HL-60 (cell line): ENCODE measurements around the gene IQGAP1.
A peak's percentile ranks its signal among the peaks of the same experiment; 100 is the strongest.

Source experiments
- DNase-seq, 2 experiments: peaks; one replicate each; pipeline ENCODE4 v3.0.0-alpha.2; 2010 to 2020; ENCODE audit warnings: low read depth in 1 of 2, low spot score in 1 of 2
- H3K27ac ChIP-seq: fragments of 250-450 bp; sonication (Bioruptor Pico); replicated peaks from 2 replicates; pipeline ENCODE4 v1.5.1; 2020; ENCODE audit warnings: mild to moderate bottlenecking, moderate library complexity
- H3K27me3 ChIP-seq: fragments of 250-450 bp; sonication (Bioruptor Pico); 2 replicates; pipeline ENCODE4 v1.5.1; 2021; ENCODE audit warnings: mild to moderate bottlenecking, moderate library complexity; ENCODE audit not compliant: insufficient read depth, poor library complexity, severe bottlenecking
- H3K4me3 ChIP-seq: replicated peaks from 2 replicates; pipeline ENCODE4 v1.5.1; 2011; ENCODE audit warnings: mild to moderate bottlenecking, control low read depth, low read length; ENCODE audit not compliant: insufficient read depth
- GABPA ChIP-seq: IDR thresholded peaks from 2 replicates; pipeline ENCODE4 v1.6.1; 2012; ENCODE audit warnings: low read depth
- POLR2AphosphoS5 ChIP-seq: IDR thresholded peaks from 2 replicates; pipeline ENCODE4 v1.6.1; 2012; ENCODE audit warnings: low read depth
- SPI1 ChIP-seq: IDR thresholded peaks from 2 replicates; pipeline ENCODE4 v1.6.1; 2012; ENCODE audit warnings: low read depth, mild to moderate bottlenecking, borderline replicate concordance
- TF ChIP-seq, protein P1 (sequence below): IDR thresholded peaks from one replicate; pipeline ENCODE4 v1.5.1; 2011; ENCODE audit warnings: low read length, control low read depth, inconsistent platforms; ENCODE audit not compliant: insufficient read depth
- TF ChIP-seq, protein P2 (sequence below): IDR thresholded peaks from 2 replicates; pipeline ENCODE4 v1.6.1; 2012; ENCODE audit warnings: low read depth; ENCODE audit not compliant: insufficient replicate concordance

Gene IQGAP1

GRCh38 chr15:90482124-90483011, 94.3 kb downstream of the IQGAP1 start:
- H3K27ac ChIP-seq, result no peak overlapping the region
- H3K4me3 ChIP-seq, result no peak overlapping the region
- TF ChIP-seq, protein P1, sequence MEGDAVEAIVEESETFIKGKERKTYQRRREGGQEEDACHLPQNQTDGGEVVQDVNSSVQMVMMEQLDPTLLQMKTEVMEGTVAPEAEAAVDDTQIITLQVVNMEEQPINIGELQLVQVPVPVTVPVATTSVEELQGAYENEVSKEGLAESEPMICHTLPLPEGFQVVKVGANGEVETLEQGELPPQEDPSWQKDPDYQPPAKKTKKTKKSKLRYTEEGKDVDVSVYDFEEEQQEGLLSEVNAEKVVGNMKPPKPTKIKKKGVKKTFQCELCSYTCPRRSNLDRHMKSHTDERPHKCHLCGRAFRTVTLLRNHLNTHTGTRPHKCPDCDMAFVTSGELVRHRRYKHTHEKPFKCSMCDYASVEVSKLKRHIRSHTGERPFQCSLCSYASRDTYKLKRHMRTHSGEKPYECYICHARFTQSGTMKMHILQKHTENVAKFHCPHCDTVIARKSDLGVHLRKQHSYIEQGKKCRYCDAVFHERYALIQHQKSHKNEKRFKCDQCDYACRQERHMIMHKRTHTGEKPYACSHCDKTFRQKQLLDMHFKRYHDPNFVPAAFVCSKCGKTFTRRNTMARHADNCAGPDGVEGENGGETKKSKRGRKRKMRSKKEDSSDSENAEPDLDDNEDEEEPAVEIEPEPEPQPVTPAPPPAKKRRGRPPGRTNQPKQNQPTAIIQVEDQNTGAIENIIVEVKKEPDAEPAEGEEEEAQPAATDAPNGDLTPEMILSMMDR, result peak; percentile 47
- no peak for TF ChIP-seq SPI1
- no peaks in the 10 kb centered on the region for H3K27me3 ChIP-seq
- DNase-seq, result peak in 1 of 2 experiments; percentile 54

- TF ChIP-seq POLR2AphosphoS5, result no peak
- TF ChIP-seq, protein P2, sequence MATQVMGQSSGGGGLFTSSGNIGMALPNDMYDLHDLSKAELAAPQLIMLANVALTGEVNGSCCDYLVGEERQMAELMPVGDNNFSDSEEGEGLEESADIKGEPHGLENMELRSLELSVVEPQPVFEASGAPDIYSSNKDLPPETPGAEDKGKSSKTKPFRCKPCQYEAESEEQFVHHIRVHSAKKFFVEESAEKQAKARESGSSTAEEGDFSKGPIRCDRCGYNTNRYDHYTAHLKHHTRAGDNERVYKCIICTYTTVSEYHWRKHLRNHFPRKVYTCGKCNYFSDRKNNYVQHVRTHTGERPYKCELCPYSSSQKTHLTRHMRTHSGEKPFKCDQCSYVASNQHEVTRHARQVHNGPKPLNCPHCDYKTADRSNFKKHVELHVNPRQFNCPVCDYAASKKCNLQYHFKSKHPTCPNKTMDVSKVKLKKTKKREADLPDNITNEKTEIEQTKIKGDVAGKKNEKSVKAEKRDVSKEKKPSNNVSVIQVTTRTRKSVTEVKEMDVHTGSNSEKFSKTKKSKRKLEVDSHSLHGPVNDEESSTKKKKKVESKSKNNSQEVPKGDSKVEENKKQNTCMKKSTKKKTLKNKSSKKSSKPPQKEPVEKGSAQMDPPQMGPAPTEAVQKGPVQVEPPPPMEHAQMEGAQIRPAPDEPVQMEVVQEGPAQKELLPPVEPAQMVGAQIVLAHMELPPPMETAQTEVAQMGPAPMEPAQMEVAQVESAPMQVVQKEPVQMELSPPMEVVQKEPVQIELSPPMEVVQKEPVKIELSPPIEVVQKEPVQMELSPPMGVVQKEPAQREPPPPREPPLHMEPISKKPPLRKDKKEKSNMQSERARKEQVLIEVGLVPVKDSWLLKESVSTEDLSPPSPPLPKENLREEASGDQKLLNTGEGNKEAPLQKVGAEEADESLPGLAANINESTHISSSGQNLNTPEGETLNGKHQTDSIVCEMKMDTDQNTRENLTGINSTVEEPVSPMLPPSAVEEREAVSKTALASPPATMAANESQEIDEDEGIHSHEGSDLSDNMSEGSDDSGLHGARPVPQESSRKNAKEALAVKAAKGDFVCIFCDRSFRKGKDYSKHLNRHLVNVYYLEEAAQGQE, result no peak
- TF ChIP-seq, protein P1, result no peak
- TF ChIP-seq SPI1, result no peak
- TF ChIP-seq GABPA, result no peak
- no peaks in the 10 kb centered on the region for H3K27me3 ChIP-seq
- no peak for DNase-seq
- no peak overlapping the region for H3K4me3 ChIP-seq
- H3K27ac ChIP-seq, result no peak overlapping the region
Observed at GRCh38 chr15:90483012-90483307, 94.9 kb downstream of the IQGAP1 start.

DNA sequence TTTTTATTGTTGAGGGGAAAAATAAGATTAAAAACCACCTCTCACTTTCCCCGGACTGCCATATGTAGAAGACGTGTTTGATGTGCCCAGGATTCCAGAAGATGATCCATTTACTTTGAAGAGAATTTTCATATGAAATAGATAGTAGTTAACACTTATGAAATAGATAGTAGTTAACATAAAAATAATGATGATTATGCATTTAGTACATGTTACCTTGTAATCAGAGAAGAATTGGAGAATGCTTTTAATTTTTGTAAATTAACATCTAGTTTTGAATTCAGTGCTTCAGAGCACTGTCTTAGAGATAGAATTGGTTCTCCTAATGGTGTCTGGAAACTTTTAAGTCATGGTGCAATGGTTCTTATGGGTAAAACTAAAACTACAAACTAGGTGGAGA, 95.6 kb downstream of the IQGAP1 start:
- no peak overlapping the region for H3K27ac ChIP-seq
- H3K27me3 ChIP-seq, result no peaks in the 10 kb centered on the region
- TF ChIP-seq POLR2AphosphoS5 (no peak), SPI1 (no peak), GABPA (no peak)
- TF ChIP-seq, protein P1, result no peak
- TF ChIP-seq, protein P2, result no peak
- no peak overlapping the region for H3K4me3 ChIP-seq
- DNase-seq, result no peak

- H3K27me3 ChIP-seq, result no peaks in the 10 kb centered on the region
- TF ChIP-seq GABPA (no peak), SPI1 (no peak), POLR2AphosphoS5 (no peak)
- TF ChIP-seq, protein P2, result no peak
- TF ChIP-seq, protein P1, result no peak
- H3K4me3 ChIP-seq, result no peak overlapping the region
- no peak for DNase-seq
- no peak overlapping the region for H3K27ac ChIP-seq
Observed at GRCh38 chr15:90487186-90487585, 99.1 kb downstream of the IQGAP1 start.
